Activated naive CD8-positive, alpha-beta T cell treated with anti-CD3 and anti-CD28 coated beads, Interleukin-2, amount 10 ng/mL, durations not matched to agents 7 days and 5 days (primary cell): ENCODE data around the gene SNX3. TPM values are rescaled to one million over a fixed set of nuclear protein-coding genes. Genes with fewer than 3 reads are reported as not detected.

Source experiments
- ATAC-seq: fragments of 150-1000 bp; cut with Tn5 transposase; one replicate; pipeline ENCODE4 v1.10.0; 2021; ENCODE audit warnings: low read depth, moderate library complexity
- POLR2A ChIA-PET: fragments of 350-600 bp; sonication (Branson Sonifier 250); formaldehyde crosslinking; loops from one replicate; lab custom pipeline; 2021; ENCODE audit warnings: antibody characterized with exemption; lab: Charles Lee
- DNase-seq: peaks from one replicate; pipeline ENCODE4 v3.0.0; 2021
- H3K27ac Mint-ChIP-seq: one replicate; pipeline ENCODE4 v1.8.0; 2022; ENCODE audit warnings: mild to moderate bottlenecking, mixed read lengths
- H3K27me3 Mint-ChIP-seq: one replicate; pipeline ENCODE4 v1.8.0; 2022; ENCODE audit warnings: mild to moderate bottlenecking, moderate library complexity, mixed read lengths
- H3K36me3 Mint-ChIP-seq: one replicate; pipeline ENCODE4 v1.8.0; 2021; ENCODE audit warnings: mild to moderate bottlenecking, mixed read lengths
- H3K4me1 Mint-ChIP-seq: one replicate; pipeline ENCODE4 v1.8.0; 2021; ENCODE audit warnings: mixed read lengths
- H3K4me3 Mint-ChIP-seq: one replicate; pipeline ENCODE4 v1.8.0; 2022; ENCODE audit warnings: mild to moderate bottlenecking, moderate library complexity, mixed read lengths
- H3K9me3 Mint-ChIP-seq: one replicate; pipeline ENCODE4 v1.8.0; 2021; ENCODE audit warnings: mixed read lengths
- total RNA-seq, 2 experiments: library from RNA; stranded (reverse); gene quantifications; one replicate each; pipeline ENCODE4 v1.2.3, GENCODE V29; 2021

Gene SNX3
- total RNA-seq, 2 experiments from 2014 or later, result 85.0 to 92.5 TPM

DNA sequence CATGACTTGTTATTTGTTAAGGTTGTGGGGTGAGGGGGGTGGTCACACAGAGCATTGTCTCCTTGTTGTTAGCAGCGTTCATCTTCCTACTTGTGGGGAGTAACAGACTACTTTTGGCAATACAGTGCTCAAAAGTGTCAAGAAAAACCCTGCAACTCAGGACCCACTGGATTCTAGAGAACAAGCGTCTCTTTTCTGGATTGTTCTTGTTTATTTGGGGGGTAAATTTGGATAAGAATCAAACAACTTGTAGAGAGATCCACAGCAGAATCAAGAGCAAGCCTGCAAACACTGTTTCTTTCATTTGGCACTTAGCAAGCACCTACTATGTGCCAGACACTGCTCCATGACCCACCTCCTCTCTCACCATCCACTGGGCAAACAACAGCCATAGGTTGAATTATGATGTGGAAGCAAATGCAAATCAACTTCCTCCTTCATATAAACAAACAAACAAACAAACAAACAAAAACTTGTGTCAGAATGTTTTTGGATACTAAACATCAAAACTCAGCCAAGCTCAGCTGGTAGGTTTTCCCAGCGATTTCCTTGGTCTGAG lies 99.0 kb downstream of the SNX3 start:
- peaks cover 2% of the 10 kb centered on the region for H3K9me3 Mint-ChIP-seq
- peaks cover 4% of the 10 kb centered on the region for H3K36me3 Mint-ChIP-seq
- peaks cover 24% of the 10 kb centered on the region for H3K4me1 Mint-ChIP-seq
- H3K27ac Mint-ChIP-seq, result no peak overlapping the region
- POLR2A ChIA-PET, result no interaction called here
- H3K4me3 Mint-ChIP-seq, result no peak overlapping the region
- DNase-seq, result no peak
- ATAC-seq, result no peak
- peaks cover 91% of the 10 kb centered on the region for H3K27me3 Mint-ChIP-seq

Other genes with a start within 250 kb of the SNX3 start
- gene OSTM1, start 186.3 kb downstream of the SNX3 start, total RNA-seq, result 10 to 100 TPM; 34.3 to 35.1 TPM
- not detected for gene NR2E1, start 95.0 kb downstream of the SNX3 start, total RNA-seq
- gene AFG1L, start 34.0 kb upstream of the SNX3 start, total RNA-seq, result 1 to 10 TPM; 4.9 to 5.5 TPM